Measurements from ENCODE around the gene CFAP300. TPM values are rescaled to one million over a fixed set of nuclear protein-coding genes. Genes with fewer than 3 reads are reported as not detected.

CFAP300 gene
- polyA plus RNA-seq, 1 of the 3 experiments (the other 2 are of a cell fraction): 1.5 TPM

DNA sequence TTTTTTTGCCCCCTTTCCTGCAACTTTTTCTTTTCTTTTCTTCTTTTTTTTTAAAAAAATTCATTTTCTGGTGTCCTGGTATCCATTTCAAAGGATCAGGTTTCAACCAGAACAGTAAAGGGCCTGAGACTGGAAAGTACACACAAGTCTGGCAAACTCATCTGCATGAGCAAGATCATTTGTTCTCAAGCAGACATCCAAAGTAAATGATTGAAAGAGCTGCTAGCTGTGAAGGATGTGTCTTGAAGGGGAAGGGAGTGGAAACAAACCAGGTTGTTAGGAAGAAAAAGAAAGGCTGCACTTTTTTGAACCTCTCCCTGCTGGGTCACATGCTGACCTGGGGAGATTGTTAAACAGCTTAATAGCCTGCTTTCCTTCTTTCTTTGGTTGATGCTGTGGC, 68.3 kb downstream of the CFAP300 start:
- Histone ChIP-seq H3K79me2 (ENCODE audit: insufficient read depth) (peaks cover 93% of the 10 kb centered on the region), H3K4me3 (ENCODE audit: low read depth in 2 of 2, low read length in 1 of 2) (no peak overlapping the region; a peak in 1 of 4 replicates), H3K27me3 (ENCODE audit: insufficient read depth) (no peaks in the 10 kb centered on the region), H3F3A (replicated peaks; ENCODE audit: insufficient read depth) (peaks cover 70% of the 10 kb centered on the region), H3K9me2 (no peaks in the 10 kb centered on the region), H3K36me3 (replicated peaks in 1 of 2; ENCODE audit: control insufficient read depth in 1 of 2, insufficient read depth in 2 of 2, low read length in 1 of 2) (peaks cover 5 to 25% of the 10 kb centered on the region in 2 experiments), H3K4me1 (ENCODE audit: control insufficient read depth in 1 of 2, insufficient read depth in 2 of 2, low read depth in 1 of 2, low read length in 1 of 2) (peaks cover 0 to 70% of the 10 kb centered on the region in 2 experiments; a peak in 3 of 4 replicates), H3K9ac (peak overlapping the region; percentile 37; the same call in 1 of the 2 replicates), H3K27ac (ENCODE audit: low read depth in 2 of 2, low read length in 1 of 2) (peak overlapping the region; percentile 67 to 97), H3K9me3 (no peaks in the 10 kb centered on the region), H4K20me1 (ENCODE audit: insufficient read depth) (peaks cover 22% of the 10 kb centered on the region; the same call in 1 of the 2 replicates), H3K4me2 (peak overlapping the region; percentile 70), H2AFZ (ENCODE audit: low read depth) (no peak overlapping the region)
- peak; percentile 25; the same call in 1 of the 2 replicates for TF ChIP-seq TCF12 (IDR thresholded peaks at IDR 0.05)
- TF ChIP-seq, protein P1, sequence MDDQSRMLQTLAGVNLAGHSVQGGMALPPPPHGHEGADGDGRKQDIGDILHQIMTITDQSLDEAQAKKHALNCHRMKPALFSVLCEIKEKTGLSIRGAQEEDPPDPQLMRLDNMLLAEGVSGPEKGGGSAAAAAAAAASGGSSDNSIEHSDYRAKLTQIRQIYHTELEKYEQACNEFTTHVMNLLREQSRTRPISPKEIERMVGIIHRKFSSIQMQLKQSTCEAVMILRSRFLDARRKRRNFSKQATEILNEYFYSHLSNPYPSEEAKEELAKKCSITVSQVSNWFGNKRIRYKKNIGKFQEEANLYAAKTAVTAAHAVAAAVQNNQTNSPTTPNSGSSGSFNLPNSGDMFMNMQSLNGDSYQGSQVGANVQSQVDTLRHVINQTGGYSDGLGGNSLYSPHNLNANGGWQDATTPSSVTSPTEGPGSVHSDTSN (IDR thresholded peaks at IDR 0.05): peak; percentile 73
- TF ChIP-seq RCOR1 (IDR thresholded peaks at IDR 0.05; ENCODE audit: low read length): no peak
- CTCF ChIA-PET: no interaction called here
- DNase-seq: no peak
- POLR2A ChIA-PET: no interaction called here

DNA sequence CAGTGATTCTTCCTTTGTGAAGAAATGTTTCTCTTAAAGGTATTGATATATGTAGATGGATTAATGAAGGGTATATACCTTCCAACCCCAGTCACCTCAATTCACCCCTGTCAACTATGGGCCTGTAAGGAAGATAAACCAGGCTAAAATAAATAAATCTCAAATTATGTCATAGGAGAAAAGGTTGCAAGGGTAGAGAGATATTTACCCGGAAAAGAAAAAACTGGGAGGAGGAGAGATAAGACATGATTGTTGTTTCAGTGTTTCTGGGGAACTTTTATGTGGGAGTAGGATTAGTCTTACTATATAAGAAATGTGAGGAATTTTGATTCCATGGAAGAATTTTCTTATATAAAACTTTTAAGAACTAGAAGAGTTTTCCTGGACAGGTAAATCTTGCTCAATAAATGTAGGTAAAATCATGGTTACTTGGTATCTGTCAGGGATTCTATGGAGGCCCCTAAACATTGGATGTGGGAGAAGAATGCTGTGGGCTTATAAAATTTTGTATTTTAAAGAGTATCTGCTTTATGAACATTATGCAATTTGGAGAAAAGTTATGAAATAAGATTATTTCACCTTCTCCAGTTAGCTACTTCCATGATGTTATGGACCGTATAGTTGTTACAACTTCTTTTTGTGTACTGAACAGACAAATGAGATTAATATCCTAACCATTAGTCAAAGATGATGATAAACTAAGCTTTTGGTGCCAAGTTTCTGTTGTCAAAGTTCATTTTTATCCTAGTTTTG, 69.4 kb downstream of the CFAP300 start:
- peaks cover 96% of the 10 kb centered on the region for H3K79me2 ChIP-seq (ENCODE audit: insufficient read depth)
- 39% methylated on average over 2 of the region's 2 CpGs for WGBS (ENCODE audit: low lambda C conversion rate)
- CTCF ChIA-PET: no interaction called here
- H3K9me3 ChIP-seq: no peaks in the 10 kb centered on the region
- no peak for TF ChIP-seq TEAD4 (IDR thresholded peaks at IDR 0.05; ENCODE audit: borderline replicate concordance, insufficient read depth)
- no peak for TF ChIP-seq FOXM1 (IDR thresholded peaks at IDR 0.05; ENCODE audit: low read depth)
- TF ChIP-seq EZH2phosphoT487 (IDR thresholded peaks at IDR 0.05; ENCODE audit: borderline replicate concordance, low read depth): no peak
- no peak for TF ChIP-seq TAF1 (IDR thresholded peaks at IDR 0.05; ENCODE audit: borderline replicate concordance, low read depth, low read length)
- no peak for TF ChIP-seq FOXJ3 (CRISPR knock-in tag; IDR thresholded peaks at IDR 0.05)
- TF ChIP-seq, protein P2, sequence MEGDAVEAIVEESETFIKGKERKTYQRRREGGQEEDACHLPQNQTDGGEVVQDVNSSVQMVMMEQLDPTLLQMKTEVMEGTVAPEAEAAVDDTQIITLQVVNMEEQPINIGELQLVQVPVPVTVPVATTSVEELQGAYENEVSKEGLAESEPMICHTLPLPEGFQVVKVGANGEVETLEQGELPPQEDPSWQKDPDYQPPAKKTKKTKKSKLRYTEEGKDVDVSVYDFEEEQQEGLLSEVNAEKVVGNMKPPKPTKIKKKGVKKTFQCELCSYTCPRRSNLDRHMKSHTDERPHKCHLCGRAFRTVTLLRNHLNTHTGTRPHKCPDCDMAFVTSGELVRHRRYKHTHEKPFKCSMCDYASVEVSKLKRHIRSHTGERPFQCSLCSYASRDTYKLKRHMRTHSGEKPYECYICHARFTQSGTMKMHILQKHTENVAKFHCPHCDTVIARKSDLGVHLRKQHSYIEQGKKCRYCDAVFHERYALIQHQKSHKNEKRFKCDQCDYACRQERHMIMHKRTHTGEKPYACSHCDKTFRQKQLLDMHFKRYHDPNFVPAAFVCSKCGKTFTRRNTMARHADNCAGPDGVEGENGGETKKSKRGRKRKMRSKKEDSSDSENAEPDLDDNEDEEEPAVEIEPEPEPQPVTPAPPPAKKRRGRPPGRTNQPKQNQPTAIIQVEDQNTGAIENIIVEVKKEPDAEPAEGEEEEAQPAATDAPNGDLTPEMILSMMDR (IDR thresholded peaks at IDR 0.05): no peak
- no peak for TF ChIP-seq YY1 (IDR thresholded peaks at IDR 0.05; ENCODE audit: low read depth)
- TF ChIP-seq GABPA (IDR thresholded peaks at IDR 0.05; ENCODE audit: low read depth): no peak
- no peak for TF ChIP-seq RCOR1 (IDR thresholded peaks at IDR 0.05; ENCODE audit: low read length)
- TF ChIP-seq, protein P3, sequence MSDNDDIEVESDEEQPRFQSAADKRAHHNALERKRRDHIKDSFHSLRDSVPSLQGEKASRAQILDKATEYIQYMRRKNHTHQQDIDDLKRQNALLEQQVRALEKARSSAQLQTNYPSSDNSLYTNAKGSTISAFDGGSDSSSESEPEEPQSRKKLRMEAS (IDR thresholded peaks at IDR 0.05; ENCODE audit: low read depth): no peak
- TF ChIP-seq TCF12 (IDR thresholded peaks at IDR 0.05): no peak
- no peak for TF ChIP-seq ELF1 (IDR thresholded peaks at IDR 0.05)
- TF ChIP-seq SIN3A (IDR thresholded peaks at IDR 0.05; ENCODE audit: borderline replicate concordance, low read depth, low read length): no peak
- TF ChIP-seq, protein P4, sequence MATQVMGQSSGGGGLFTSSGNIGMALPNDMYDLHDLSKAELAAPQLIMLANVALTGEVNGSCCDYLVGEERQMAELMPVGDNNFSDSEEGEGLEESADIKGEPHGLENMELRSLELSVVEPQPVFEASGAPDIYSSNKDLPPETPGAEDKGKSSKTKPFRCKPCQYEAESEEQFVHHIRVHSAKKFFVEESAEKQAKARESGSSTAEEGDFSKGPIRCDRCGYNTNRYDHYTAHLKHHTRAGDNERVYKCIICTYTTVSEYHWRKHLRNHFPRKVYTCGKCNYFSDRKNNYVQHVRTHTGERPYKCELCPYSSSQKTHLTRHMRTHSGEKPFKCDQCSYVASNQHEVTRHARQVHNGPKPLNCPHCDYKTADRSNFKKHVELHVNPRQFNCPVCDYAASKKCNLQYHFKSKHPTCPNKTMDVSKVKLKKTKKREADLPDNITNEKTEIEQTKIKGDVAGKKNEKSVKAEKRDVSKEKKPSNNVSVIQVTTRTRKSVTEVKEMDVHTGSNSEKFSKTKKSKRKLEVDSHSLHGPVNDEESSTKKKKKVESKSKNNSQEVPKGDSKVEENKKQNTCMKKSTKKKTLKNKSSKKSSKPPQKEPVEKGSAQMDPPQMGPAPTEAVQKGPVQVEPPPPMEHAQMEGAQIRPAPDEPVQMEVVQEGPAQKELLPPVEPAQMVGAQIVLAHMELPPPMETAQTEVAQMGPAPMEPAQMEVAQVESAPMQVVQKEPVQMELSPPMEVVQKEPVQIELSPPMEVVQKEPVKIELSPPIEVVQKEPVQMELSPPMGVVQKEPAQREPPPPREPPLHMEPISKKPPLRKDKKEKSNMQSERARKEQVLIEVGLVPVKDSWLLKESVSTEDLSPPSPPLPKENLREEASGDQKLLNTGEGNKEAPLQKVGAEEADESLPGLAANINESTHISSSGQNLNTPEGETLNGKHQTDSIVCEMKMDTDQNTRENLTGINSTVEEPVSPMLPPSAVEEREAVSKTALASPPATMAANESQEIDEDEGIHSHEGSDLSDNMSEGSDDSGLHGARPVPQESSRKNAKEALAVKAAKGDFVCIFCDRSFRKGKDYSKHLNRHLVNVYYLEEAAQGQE (IDR thresholded peaks at IDR 0.05; ENCODE audit: low read depth, low read length): no peak
- TF ChIP-seq, protein P5, sequence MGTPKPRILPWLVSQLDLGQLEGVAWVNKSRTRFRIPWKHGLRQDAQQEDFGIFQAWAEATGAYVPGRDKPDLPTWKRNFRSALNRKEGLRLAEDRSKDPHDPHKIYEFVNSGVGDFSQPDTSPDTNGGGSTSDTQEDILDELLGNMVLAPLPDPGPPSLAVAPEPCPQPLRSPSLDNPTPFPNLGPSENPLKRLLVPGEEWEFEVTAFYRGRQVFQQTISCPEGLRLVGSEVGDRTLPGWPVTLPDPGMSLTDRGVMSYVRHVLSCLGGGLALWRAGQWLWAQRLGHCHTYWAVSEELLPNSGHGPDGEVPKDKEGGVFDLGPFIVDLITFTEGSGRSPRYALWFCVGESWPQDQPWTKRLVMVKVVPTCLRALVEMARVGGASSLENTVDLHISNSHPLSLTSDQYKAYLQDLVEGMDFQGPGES (IDR thresholded peaks at IDR 0.05; ENCODE audit: low read depth, low read length): no peak
- no peak for TF ChIP-seq JUND (IDR thresholded peaks at IDR 0.05)
- TF ChIP-seq NFIC (IDR thresholded peaks at IDR 0.05; ENCODE audit: borderline replicate concordance): no peak
- no peak for TF ChIP-seq RXRA (IDR thresholded peaks at IDR 0.05; ENCODE audit: borderline replicate concordance, low read depth)
- H3K9me2 ChIP-seq: no peaks in the 10 kb centered on the region
- peak overlapping the region; percentile 62 to 97; a peak in 3 of 4 replicates for H3K27ac ChIP-seq (ENCODE audit: low read depth in 2 of 2, low read length in 1 of 2)
- H3K4me2 ChIP-seq: peak overlapping the region; percentile 70
- H2AFZ ChIP-seq (ENCODE audit: low read depth): no peak overlapping the region
- peaks cover 73% of the 10 kb centered on the region for H3F3A ChIP-seq (replicated peaks; ENCODE audit: insufficient read depth)
- peaks cover 0 to 76% of the 10 kb centered on the region in 2 experiments; a peak in 3 of 4 replicates for H3K4me1 ChIP-seq (ENCODE audit: control insufficient read depth in 1 of 2, insufficient read depth in 2 of 2, low read depth in 1 of 2, low read length in 1 of 2)
- no peak for DNase-seq
- peaks cover 25% of the 10 kb centered on the region; the same call in 1 of the 2 replicates for H4K20me1 ChIP-seq (ENCODE audit: insufficient read depth)
- H3K36me3 ChIP-seq (replicated peaks in 1 of 2; ENCODE audit: control insufficient read depth in 1 of 2, insufficient read depth in 2 of 2, low read length in 1 of 2): peaks cover 5 to 28% of the 10 kb centered on the region in 2 experiments
- POLR2A ChIA-PET: no interaction called here
- H3K9ac ChIP-seq: no peak overlapping the region
- H3K4me3 ChIP-seq (ENCODE audit: low read depth in 2 of 2, low read length in 1 of 2): no peak overlapping the region
- H3K27me3 ChIP-seq (ENCODE audit: insufficient read depth): no peaks in the 10 kb centered on the region
